ENCODE data around the gene SIK3.

Gene SIK3

GRCh38 chr11:116918925-116919655 is 179.1 kb downstream of the SIK3 start:
- DNase-seq: no peak

DNA sequence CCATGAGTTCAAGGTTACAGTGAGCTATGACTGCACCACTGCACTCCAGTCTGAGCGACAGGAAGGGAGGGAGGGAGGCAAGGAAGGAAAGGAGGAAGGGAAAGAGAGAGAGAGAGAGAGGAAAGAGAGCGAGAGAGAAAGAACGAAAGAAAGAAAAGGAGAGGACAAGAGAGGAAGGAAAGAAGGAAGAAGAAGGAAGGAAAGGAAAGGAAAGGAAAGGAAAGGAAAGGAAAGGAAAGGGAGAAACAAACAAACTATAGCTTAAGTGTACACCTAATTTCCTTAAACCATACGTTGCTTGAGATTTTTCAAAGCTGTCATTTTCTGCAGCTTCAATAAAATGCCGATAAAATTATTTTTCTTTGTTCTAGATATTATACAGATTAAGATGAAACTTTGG is 180.6 kb downstream of the SIK3 start:
- no peak for DNase-seq

DNA sequence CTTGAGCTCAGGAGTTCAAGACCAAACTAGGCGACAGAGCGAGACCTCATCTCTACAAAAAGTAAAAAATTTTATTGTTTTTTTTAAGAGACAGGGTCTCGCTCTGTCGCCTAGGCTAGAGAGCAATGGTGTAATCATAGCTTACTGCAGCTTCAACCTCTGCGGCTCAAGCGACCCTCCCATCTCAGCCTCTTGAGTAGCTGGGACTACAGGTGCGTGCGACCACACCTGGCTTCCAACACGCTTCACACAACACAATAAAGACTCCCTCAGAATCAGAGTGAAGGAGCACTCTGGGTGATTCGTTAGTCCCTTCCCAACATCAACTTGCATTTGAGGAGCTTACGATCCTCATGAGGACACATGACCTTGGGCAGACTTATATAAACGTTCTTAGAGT is 181.3 kb downstream of the SIK3 start:
- DNase-seq: no peak

GRCh38 chr11:116916052-116916451 is 182.2 kb downstream of the SIK3 start:
- DNase-seq: no peak

DNA sequence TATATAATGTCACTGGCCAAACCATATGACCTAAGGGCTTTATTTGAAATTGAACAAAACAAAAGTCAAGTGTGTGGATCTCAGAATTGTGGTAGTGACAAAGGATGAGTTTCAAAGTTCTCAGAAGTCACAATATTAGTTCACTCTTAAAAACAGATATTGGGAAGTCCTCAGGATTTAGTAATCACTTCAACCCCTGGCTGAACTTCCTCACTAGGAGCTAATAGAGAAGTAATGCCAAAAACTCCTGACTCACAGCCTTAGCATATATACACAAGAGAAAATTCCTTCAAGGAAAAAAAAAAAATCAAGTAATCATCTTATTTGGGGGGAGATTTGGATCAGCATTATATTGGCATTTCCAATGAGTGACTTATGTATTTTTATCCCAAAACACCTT is 185.2 kb downstream of the SIK3 start:
- DNase-seq: no peak

DNA sequence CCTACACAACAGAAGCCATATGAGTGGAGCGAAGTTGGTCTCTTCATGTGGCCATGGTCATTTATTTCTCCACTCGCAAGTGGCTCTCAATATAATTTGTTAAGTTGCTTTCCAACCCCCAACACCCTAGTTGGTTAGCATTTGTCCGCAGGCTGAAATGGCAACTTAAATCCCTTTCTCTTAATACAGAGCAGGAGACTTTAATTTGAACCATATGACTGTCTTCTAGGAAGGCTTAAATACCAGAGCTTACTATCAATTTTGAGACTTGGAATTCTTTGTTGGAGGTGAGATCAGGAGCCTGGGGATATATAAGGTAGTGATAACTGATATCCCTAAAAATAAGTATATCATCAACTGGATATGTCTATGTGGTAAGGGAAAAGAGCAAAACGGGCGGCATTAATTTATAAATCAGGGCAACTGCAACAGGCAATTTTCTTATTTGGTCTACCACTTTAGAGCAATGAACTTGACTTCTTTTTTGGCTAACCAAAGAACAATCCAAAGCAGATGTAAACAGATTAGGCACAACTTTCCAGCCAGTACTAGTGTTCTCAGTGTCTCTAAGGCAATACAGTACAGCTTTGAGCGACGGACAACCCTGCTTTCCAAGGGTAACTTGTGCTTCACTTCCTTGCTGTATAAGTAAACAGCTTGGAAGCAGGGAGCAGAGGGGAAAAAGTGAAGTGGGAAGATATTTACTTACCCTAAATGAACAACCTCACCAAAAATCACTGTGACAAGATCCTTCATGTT is 186.1 kb downstream of the SIK3 start:
- no peak for DNase-seq

DNA sequence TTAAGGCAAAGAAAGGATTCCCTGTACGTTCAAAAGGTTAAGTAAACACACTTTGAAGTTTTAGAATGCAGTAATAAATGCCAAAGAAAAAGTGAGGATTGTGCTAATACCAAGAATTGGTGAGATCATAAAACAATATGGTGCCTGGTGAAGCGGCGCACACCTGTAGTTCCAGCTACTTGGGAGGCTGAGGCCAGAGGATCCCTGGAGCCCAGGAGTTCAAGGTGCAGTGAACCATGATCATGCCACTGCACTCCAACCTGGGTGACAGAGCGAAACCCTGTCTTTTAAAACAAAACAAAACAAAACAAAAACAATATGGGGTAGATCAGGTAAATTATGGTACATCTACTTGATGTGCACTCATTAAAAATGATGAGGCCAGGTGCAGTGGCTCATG is 187.4 kb downstream of the SIK3 start:
- no peak for DNase-seq

- DNase-seq: no peak
These were observed 187.8 kb downstream of the SIK3 start for GRCh38 chr11:116910378-116910777.

GRCh38 chr11:116909245-116909644 is 189.0 kb downstream of the SIK3 start:
- no peak for DNase-seq

GRCh38 chr11:116906479-116906878 is 191.7 kb downstream of the SIK3 start:
- DNase-seq: no peak

DNA sequence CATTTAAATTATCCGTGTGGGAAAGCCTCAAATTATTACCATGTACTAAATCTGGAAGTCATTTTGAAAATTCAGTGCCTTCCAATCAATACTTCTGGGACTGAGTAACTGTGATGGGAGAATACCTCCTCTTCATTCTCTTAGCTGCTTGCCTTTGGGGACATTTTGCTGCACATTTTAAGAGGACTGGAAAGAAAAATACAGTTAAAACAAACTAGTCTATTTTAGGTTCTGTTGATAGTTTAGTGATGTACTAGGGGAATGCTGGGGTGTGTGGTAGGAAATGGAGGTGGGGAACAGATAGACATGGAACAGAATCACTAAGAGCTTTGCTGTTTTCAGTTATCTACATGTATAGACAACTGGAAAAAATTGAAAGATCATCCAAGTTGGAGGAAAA is 195.1 kb downstream of the SIK3 start:
- no peak for DNase-seq

- no peak for DNase-seq
These were observed 196.1 kb downstream of the SIK3 start for GRCh38 chr11:116901964-116902688.

DNA sequence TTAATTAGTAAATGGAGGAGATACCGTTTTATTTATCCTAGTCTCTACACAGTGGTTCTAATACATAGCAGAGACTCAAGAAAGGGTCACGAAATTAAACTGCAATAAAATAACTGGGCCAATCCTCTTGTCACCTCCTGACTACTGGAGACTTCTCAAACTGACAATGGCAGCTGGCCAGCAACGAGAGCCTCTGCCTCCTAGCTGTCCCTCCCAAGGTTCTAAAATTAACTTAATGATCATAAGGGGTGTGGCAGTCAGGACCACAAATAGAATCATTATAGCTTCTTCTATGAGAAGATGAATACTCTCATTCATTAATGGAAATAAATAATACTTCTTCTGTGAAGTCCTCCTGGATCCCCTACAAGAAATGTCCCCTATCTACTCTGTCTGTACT is 197.0 kb downstream of the SIK3 start:
- DNase-seq: no peak

- DNase-seq: no peak
These were observed 202.0 kb downstream of the SIK3 start for GRCh38 chr11:116896211-116896610.

GRCh38 chr11:116895048-116895757 is 203.0 kb downstream of the SIK3 start:
- DNase-seq: peak; percentile 38

DNA sequence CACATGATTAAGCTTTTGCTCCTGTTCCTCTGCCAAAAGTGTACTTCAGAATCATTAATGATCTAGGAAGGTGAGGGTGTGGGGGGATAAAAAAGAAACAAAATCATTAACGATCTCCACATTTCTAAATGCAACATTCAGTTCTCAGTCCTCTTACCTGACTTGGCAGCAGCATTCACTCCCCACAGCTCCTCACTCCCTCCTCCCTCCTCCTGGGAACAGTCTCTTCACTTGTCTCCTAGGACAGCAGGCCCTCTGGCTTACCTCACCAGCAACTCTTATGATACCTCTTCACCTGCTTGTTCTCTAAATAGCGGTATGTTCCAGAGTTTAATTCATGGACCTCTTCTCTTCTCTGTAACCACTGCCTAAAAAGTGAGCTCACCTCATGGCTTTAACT is 204.3 kb downstream of the SIK3 start:
- DNase-seq: no peak

- DNase-seq: no peak
These were observed 204.8 kb downstream of the SIK3 start for GRCh38 chr11:116893437-116893836.

GRCh38 chr11:116892374-116892773 is 205.9 kb downstream of the SIK3 start:
- DNase-seq: no peak

- DNase-seq: no peak
These were observed 206.5 kb downstream of the SIK3 start for GRCh38 chr11:116891746-116892145.

- DNase-seq: no peak
These were observed 207.6 kb downstream of the SIK3 start for GRCh38 chr11:116890607-116891006.

- peak; percentile 34 for DNase-seq
These were observed 208.0 kb downstream of the SIK3 start for GRCh38 chr11:116890193-116890592.

DNA sequence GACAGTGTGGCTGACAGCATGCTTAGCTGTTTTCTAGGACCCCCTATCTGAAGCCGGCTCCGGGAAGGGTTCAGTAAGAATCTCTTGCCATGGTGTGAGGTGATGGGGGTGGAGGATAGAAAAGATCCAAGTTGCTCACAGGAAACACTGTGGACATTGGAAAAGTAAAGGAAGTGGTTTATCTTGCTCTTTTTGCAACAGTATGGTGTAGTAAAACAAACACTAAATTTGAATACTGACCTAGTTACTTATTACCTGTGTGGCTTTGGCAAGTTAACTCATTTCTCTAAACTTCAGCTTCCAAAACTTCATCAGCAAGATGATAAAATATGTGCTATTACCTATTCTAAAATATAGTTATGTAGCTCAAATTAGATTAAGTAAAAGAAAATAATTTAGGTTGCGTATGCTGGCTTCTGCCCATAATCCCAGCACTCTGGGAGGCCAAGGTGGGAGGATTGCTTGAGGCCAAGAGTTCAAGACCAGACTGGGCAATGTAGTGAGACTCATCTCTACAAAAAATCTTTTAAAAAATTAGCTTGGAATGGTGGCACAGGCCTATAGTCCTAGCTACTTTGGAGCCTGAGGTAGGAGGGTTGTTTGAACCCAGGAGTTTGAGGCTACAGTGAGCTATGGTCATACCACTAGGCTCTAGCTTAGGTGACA is 209.2 kb downstream of the SIK3 start:
- no peak for DNase-seq

DNA sequence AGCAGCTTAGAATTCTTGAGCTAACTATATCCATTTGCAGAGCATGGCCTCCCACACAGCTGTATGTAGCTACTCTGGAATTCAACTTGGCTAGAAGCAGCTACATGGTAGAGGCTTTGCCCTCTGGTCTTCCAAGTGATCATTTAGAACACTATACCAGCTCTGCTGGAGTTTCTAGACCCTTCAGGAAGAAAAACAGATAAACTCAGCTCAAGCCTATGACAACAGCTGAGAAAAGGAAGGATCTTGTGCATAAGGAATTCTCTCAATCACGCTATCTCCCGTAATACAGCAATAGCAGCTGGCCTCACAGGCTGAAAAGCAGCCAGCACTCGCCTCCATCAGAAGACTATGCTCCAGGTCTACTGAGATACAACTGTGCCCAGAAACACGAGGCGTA is 210.2 kb downstream of the SIK3 start:
- no peak for DNase-seq
